Dendritic cell treated with granulocyte-macrophage colony-stimulating factor and Interleukin-4, amounts not matched to agents 40 ng/mL and 50 ng/mL, for 4 days (primary cell): ENCODE measurements around the gene MYL12A.
A peak's percentile ranks its signal among the peaks of the same experiment; 100 is the strongest.

ENCODE experiments used
- H3K27ac Mint-ChIP-seq: one replicate; pipeline ENCODE4 v1.8.0; 2022; ENCODE audit warnings: mild to moderate bottlenecking, mixed read lengths
- H3K27me3 Mint-ChIP-seq: one replicate; pipeline ENCODE4 v1.8.0; 2022; ENCODE audit warnings: mild to moderate bottlenecking, mixed read lengths
- H3K36me3 Mint-ChIP-seq: one replicate; pipeline ENCODE4 v1.8.0; 2022; ENCODE audit warnings: low read depth, mixed read lengths
- H3K4me1 Mint-ChIP-seq: one replicate; pipeline ENCODE4 v1.8.0; 2022; ENCODE audit warnings: low read depth, mixed read lengths
- H3K4me3 Mint-ChIP-seq: one replicate; pipeline ENCODE4 v1.8.0; 2022; ENCODE audit warnings: mild to moderate bottlenecking, moderate library complexity, mixed read lengths
- H3K9me3 Mint-ChIP-seq: one replicate; pipeline ENCODE4 v1.8.0; 2022; ENCODE audit warnings: mixed read lengths
- intact Hi-C: fragments of 100-400 bp; cut with micrococcal nuclease; formaldehyde crosslinking; loops from one replicate; pipeline ENCODE4 v1.15.0; 2022

Gene MYL12A

GRCh38 chr18:3297025-3297984 lies 49.7 kb downstream of the MYL12A start:
- H3K9me3 Mint-ChIP-seq, result no peaks in the 10 kb centered on the region
- peak overlapping the region; percentile 92 for H3K4me3 Mint-ChIP-seq
- peaks cover 22% of the 10 kb centered on the region for H3K4me1 Mint-ChIP-seq
- peaks cover 6% of the 10 kb centered on the region for H3K36me3 Mint-ChIP-seq
- intact Hi-C loops, result no loop called here
- peak overlapping the region; percentile 85 for H3K27ac Mint-ChIP-seq
- peaks cover 15% of the 10 kb centered on the region for H3K27me3 Mint-ChIP-seq

DNA sequence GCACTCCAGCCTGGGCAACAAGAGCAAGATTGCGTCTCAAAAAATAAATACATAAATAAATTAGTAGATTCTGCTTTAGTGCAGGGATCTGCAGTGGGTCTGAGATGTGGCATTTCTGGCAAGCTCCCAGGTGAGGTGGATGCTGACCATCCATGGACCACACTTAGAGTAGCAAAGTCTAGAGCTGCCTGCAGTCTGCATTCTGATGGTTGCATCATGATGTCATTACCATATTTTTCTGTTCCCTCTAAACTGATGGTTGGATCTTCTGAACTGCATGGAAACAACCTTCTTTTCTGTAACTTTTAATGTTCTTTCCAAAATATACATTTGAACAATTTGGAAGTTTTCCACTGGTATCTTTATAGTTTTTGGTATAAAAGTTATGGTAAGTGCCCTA lies 57.2 kb downstream of the MYL12A start:
- H3K9me3 Mint-ChIP-seq, result no peaks in the 10 kb centered on the region
- H3K27me3 Mint-ChIP-seq, result peaks cover 13% of the 10 kb centered on the region
- no peaks in the 10 kb centered on the region for H3K36me3 Mint-ChIP-seq
- H3K4me3 Mint-ChIP-seq, result no peak overlapping the region
- intact Hi-C loops, result no loop called here
- no peak overlapping the region for H3K27ac Mint-ChIP-seq
- H3K4me1 Mint-ChIP-seq, result no peaks in the 10 kb centered on the region

DNA sequence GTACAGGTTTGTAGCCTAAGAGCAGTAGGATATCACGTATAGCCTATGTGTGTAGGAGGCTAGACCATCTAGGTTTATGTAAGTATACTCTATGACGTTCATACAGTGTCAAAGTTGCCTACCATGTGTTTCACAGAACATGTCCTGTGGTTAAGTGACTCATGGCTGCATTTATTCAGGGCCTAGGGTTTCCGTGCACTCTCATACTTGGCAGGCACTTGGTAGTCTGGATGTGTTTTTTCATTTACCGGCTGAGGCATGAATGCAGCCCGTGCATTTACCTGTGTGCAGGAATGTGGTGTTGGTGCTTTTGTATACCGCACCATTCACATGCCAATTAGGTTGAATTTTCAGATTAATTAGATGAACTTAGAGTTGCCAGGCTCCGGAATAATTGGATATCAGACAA lies 57.8 kb downstream of the MYL12A start:
- Mint-ChIP-seq H3K27ac (no peak overlapping the region), H3K27me3 (peaks cover 13% of the 10 kb centered on the region), H3K4me3 (no peak overlapping the region), H3K9me3 (no peaks in the 10 kb centered on the region), H3K36me3 (no peaks in the 10 kb centered on the region), H3K4me1 (no peaks in the 10 kb centered on the region)
- intact Hi-C loops, result no loop called here
